NT2/D1 (cell line): ENCODE measurements around the gene PIR.

Source experiments
- DNase-seq: peaks from one replicate; pipeline ENCODE4 v3.0.0-alpha.2; 2011; ENCODE audit warnings: low read depth, low spot score
- H3K27me3 ChIP-seq: 2 replicates; pipeline ENCODE4 v1.6.0; 2011; ENCODE audit warnings: mild to moderate bottlenecking; ENCODE audit not compliant: insufficient read length, insufficient read depth
- H3K36me3 ChIP-seq: 2 replicates; pipeline ENCODE4 v1.6.1; 2011; ENCODE audit warnings: mild to moderate bottlenecking, low read length, mixed read lengths; ENCODE audit not compliant: insufficient read depth, insufficient read length
- H3K4me1 ChIP-seq: 2 replicates; pipeline ENCODE4 v1.5.1; 2011; ENCODE audit not compliant: insufficient read depth, insufficient read length
- H3K4me3 ChIP-seq: 2 replicates; pipeline ENCODE4 v1.5.1; 2011; ENCODE audit warnings: low read depth; ENCODE audit not compliant: insufficient read length
- H3K9ac ChIP-seq: 2 replicates; pipeline ENCODE4 v1.6.0; 2011; ENCODE audit warnings: low read depth; ENCODE audit not compliant: insufficient read length
- H3K9me3 ChIP-seq: 2 replicates; pipeline ENCODE4 v1.5.1; 2011; ENCODE audit warnings: mild to moderate bottlenecking, low read length; ENCODE audit not compliant: insufficient read depth
- SUZ12 ChIP-seq: IDR thresholded peaks from 2 replicates; pipeline ENCODE4 v1.6.1; 2011; ENCODE audit not compliant: insufficient read length, insufficient read depth; ENCODE audit errors: extremely low read depth
- YY1 ChIP-seq: IDR thresholded peaks from 2 replicates; pipeline ENCODE4 v1.6.1; 2011; ENCODE audit not compliant: insufficient read length, insufficient read depth
- ZNF274 ChIP-seq: IDR thresholded peaks from 2 replicates; pipeline ENCODE4 v1.6.1; 2011; ENCODE audit warnings: mild to moderate bottlenecking, low read depth, low read length

Gene PIR

DNA sequence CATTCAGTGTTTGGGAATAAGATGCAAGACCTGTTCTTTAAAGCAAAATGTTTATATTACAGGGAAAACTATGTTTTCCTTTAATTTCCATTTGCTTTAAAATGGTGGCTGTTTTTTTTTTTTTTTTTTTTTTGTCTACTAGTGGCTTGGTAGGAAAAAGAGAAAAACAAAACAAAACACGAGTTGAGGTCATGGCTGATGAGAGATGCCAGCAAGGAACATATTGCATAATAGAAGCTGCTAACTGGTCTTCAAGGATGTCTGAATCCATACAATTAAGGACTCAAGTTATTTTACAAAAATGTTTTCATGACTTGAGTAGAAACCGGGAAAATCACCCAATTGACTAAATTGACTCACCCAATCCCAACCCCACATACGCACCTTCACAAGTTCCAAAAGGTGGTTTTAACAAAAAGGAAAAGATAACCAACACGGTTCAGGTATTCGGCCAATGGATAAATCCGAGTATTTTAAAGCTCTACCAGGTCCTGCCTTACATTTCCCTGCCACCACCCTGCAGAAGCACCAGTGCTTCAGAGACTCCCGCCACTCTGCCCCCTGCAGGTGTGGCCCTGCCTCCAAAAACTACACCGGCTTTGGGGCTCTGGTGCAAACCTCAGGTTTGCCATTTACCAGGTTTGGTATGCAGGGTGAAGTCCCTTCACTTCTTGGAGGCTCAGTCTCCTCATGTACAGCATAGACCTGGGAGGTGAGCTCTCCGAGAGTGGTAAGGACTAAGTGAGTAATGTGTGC is 27.1 kb downstream of the PIR start:
- no peak overlapping the region for H3K4me3 ChIP-seq
- TF ChIP-seq YY1 (no peak), ZNF274 (no peak), SUZ12 (no peak)
- no peaks in the 10 kb centered on the region for H3K4me1 ChIP-seq
- no peaks in the 10 kb centered on the region for H3K9me3 ChIP-seq
- no peak for DNase-seq
- H3K36me3 ChIP-seq: peaks cover 4% of the 10 kb centered on the region
- H3K9ac ChIP-seq: no peak overlapping the region
- H3K27me3 ChIP-seq: no peaks in the 10 kb centered on the region

GRCh38 chrX:15465347-15465746 is 27.8 kb downstream of the PIR start:
- Histone ChIP-seq H3K27me3 (no peaks in the 10 kb centered on the region), H3K4me3 (no peak overlapping the region), H3K36me3 (peaks cover 8% of the 10 kb centered on the region), H3K4me1 (no peaks in the 10 kb centered on the region), H3K9ac (no peak overlapping the region), H3K9me3 (no peaks in the 10 kb centered on the region)
- no peak for DNase-seq
- TF ChIP-seq ZNF274 (no peak), YY1 (no peak), SUZ12 (no peak)

DNA sequence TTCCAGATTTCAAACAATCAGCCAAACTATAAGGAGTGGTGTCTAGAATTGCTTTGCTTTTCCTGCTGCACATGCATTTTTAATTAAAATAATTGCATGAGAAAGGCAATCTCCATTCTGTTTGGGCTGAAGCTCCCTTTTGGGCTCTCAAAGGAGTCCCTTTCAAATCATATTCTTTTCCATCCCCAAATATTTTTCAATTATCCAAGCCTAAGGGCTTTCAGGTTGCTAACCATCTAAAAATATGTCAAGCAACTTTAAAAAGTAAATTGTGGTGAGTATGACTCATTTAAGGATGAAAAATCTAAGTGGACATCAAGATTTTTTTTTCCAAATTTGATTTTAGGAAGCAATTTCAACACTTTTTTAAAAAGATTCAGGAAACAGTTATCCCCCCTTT is 28.4 kb downstream of the PIR start:
- TF ChIP-seq ZNF274: no peak
- no peak for TF ChIP-seq YY1
- TF ChIP-seq SUZ12: no peak
- H3K36me3 ChIP-seq: peaks cover 8% of the 10 kb centered on the region
- no peak for DNase-seq
- H3K4me3 ChIP-seq: no peak overlapping the region
- H3K9ac ChIP-seq: no peak overlapping the region
- H3K27me3 ChIP-seq: no peaks in the 10 kb centered on the region
- no peaks in the 10 kb centered on the region for H3K4me1 ChIP-seq
- H3K9me3 ChIP-seq: no peaks in the 10 kb centered on the region

- Histone ChIP-seq H3K36me3 (peaks cover 37% of the 10 kb centered on the region), H3K4me1 (no peaks in the 10 kb centered on the region), H3K4me3 (no peak overlapping the region), H3K9ac (no peak overlapping the region), H3K27me3 (no peaks in the 10 kb centered on the region), H3K9me3 (no peaks in the 10 kb centered on the region)
- no peak for DNase-seq
- TF ChIP-seq ZNF274: no peak
- TF ChIP-seq YY1: no peak
- no peak for TF ChIP-seq SUZ12
Observed at GRCh38 chrX:15451913-15452312, 41.2 kb downstream of the PIR start.

DNA sequence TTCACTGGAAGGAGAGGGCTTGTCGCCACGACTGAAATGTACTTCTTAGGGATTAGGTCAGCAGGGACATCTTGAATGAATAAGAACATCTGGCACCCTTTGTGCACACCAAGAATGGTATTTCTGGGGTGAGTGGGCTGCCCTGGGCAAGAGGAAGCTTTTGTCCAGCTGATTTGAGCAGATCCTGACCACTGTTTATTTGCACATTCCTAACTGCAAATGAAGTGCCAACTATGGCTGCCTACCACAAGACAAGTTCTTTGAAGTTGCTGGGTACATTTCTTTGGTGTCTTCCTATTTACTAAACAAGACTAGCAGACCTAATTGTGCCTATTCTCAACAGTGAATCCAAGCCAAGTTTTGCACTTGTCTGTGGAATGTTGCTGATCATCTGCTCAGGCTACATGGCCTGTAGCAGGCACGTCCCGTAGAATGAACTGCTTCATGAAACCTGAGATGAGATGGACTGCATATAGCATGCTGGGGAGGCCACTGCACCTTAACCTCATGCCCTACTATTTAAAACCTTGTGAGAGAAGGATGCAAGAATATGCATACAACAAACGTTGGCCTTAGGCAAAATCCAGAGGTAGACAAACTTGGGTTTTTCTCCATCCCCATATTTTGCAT is 45.0 kb downstream of the PIR start:
- DNase-seq: no peak
- Histone ChIP-seq H3K4me3 (no peak overlapping the region), H3K4me1 (no peaks in the 10 kb centered on the region), H3K36me3 (peaks cover 13% of the 10 kb centered on the region), H3K9ac (no peak overlapping the region), H3K27me3 (no peaks in the 10 kb centered on the region), H3K9me3 (no peaks in the 10 kb centered on the region)
- TF ChIP-seq SUZ12 (no peak), YY1 (no peak), ZNF274 (no peak)

GRCh38 chrX:15441464-15441863 is 51.7 kb downstream of the PIR start:
- no peak overlapping the region for H3K9ac ChIP-seq
- DNase-seq: no peak
- no peaks in the 10 kb centered on the region for H3K27me3 ChIP-seq
- TF ChIP-seq SUZ12 (no peak), ZNF274 (no peak)
- H3K9me3 ChIP-seq: no peaks in the 10 kb centered on the region
- H3K4me1 ChIP-seq: no peaks in the 10 kb centered on the region
- H3K4me3 ChIP-seq: no peak overlapping the region
- peaks cover 2% of the 10 kb centered on the region for H3K36me3 ChIP-seq

- no peak overlapping the region for H3K9ac ChIP-seq
- H3K36me3 ChIP-seq: peaks cover 3% of the 10 kb centered on the region
- TF ChIP-seq YY1 (no peak), SUZ12 (no peak), ZNF274 (no peak)
- peaks cover 9% of the 10 kb centered on the region for H3K27me3 ChIP-seq
- DNase-seq: no peak
- no peaks in the 10 kb centered on the region for H3K4me1 ChIP-seq
- no peaks in the 10 kb centered on the region for H3K9me3 ChIP-seq
- no peak overlapping the region for H3K4me3 ChIP-seq
Observed at GRCh38 chrX:15438332-15438731, 54.8 kb downstream of the PIR start.
